Measurements from ENCODE around the gene NR6A1. TPM values are rescaled to one million over a fixed set of nuclear protein-coding genes. Genes with fewer than 3 reads are reported as not detected.

Gene NR6A1
- total and polyA plus RNA-seq, 2 of the 8 experiments (the other 6 are each of a cell fraction or from before 2014, with no cell fraction given), result 93.2 to 237 TPM

GRCh38 chr9:124718928-124719327 lies 52.2 kb downstream of the NR6A1 start:
- FAIRE-seq (no peak), DNase-seq (ENCODE audit: low read depth in 1 of 2, low spot score in 2 of 2) (no peak)
- no peak overlapping the region for H2BK15ac ChIP-seq (ENCODE audit: low read length)
- CTCF ChIA-PET (ENCODE audit: partially characterized antibody), result interaction anchor here (0.9 to 3.1 kb wide), 7 partner anchors 15 to 182 kb away, joined by 4 to 9 read pairs (median 5); no protein-coding TSS in a partner anchor
- no peak overlapping the region for H3K4me2 ChIP-seq (ENCODE audit: insufficient read depth in 1 of 2, low read depth in 2 of 2, low read length in 2 of 2)
- H3K36me3 ChIP-seq (ENCODE audit: control insufficient read depth in 2 of 4, insufficient read depth in 4 of 4, low read length in 3 of 4), result peaks cover 0 to 10% (median 0%) of the 10 kb centered on the region in 4 experiments; a peak in 3 of 8 replicates
- H3K27ac ChIP-seq (ENCODE audit: low read depth, low read length), result no peak overlapping the region
- POLR2A ChIA-PET (ENCODE audit: partially characterized antibody), result interaction anchor here (0.7 to 1.4 kb wide), 3 partner anchors 10 to 464 kb away, joined by 3 to 8 read pairs (median 3); no protein-coding TSS in a partner anchor
- H3K9me3 ChIP-seq (ENCODE audit: insufficient read depth in 2 of 2, low read depth in 1 of 2, low read length in 1 of 2), result no peaks in the 10 kb centered on the region
- H2AFZ ChIP-seq (ENCODE audit: low read length), result no peak overlapping the region
- H3K9ac ChIP-seq (replicated peaks in 1 of 4; ENCODE audit: extremely low read depth in 1 of 4, low read depth in 3 of 4, low read length in 3 of 4), result no peak overlapping the region
- H3K4me1 ChIP-seq (replicated peaks in 1 of 4; ENCODE audit: control insufficient read depth in 3 of 4, insufficient read depth in 4 of 4, low read length in 3 of 4), result peaks cover 0 to 5% (median 1%) of the 10 kb centered on the region in 4 experiments; a peak in 2 of 7 replicates
- no peak overlapping the region for H3K23ac ChIP-seq (ENCODE audit: insufficient read length)
- no peak overlapping the region for H2BK120ac ChIP-seq (replicated peaks; ENCODE audit: low read depth, low read length)
- no peak overlapping the region for H4K5ac ChIP-seq (ENCODE audit: insufficient read length, low read depth, low read length)
- no peak overlapping the region for H3K18ac ChIP-seq (ENCODE audit: extremely low read depth, low read length)
- no peak overlapping the region for H2BK20ac ChIP-seq (ENCODE audit: low read length)
- no peak overlapping the region for H2BK5ac ChIP-seq (ENCODE audit: low read depth, low read length)
- H3K79me1 ChIP-seq (ENCODE audit: low read depth, low read length), result no peaks in the 10 kb centered on the region; the same call in none of the 2 replicates
- H3K14ac ChIP-seq (ENCODE audit: insufficient read length), result no peak overlapping the region
- H4K8ac ChIP-seq (ENCODE audit: extremely low read depth, insufficient read depth, low read length), result no peak overlapping the region
- no peak overlapping the region for H4K91ac ChIP-seq (replicated peaks; ENCODE audit: insufficient read length, low read length)
- no peak overlapping the region for H3K4me3 ChIP-seq (ENCODE audit: extremely low read depth in 1 of 4, insufficient read depth in 2 of 4, low read depth in 3 of 4, low read length in 4 of 4)
- WGBS, 2 experiments (ENCODE audit: extremely low coverage in 1 of 2, insufficient coverage in 1 of 2, insufficient read length in 1 of 2, insufficient replicate concordance in 2 of 2, low coverage in 1 of 2, low lambda C conversion rate in 2 of 2, missing lambda C conversion rate in 1 of 2), result 91% methylated on average over 6 of the region's 6 CpGs; no CpG with 5 or more reads in 1 of the 2 experiments
- H3K79me2 ChIP-seq (ENCODE audit: control insufficient read depth in 1 of 2, insufficient read depth in 2 of 2, low read length in 2 of 2), result peaks cover 0 to 68% of the 10 kb centered on the region in 2 experiments; a peak in 2 of 4 replicates
- no peak overlapping the region for H2BK12ac ChIP-seq (ENCODE audit: low read depth, low read length)
- no peaks in the 10 kb centered on the region for H3K23me2 ChIP-seq (ENCODE audit: low read depth, low read length)
- no peaks in the 10 kb centered on the region for H3K27me3 ChIP-seq (replicated peaks in 1 of 4; ENCODE audit: control insufficient read depth in 3 of 4, extremely low read depth in 1 of 4, insufficient read depth in 3 of 4, low read length in 3 of 4)
- no peak overlapping the region for H3K4ac ChIP-seq (replicated peaks; ENCODE audit: insufficient read length, low read depth, low read length)
- H4K20me1 ChIP-seq (replicated peaks in 1 of 2; ENCODE audit: control insufficient read depth in 1 of 2, insufficient read depth in 2 of 2, low read length in 2 of 2), result peaks cover 0 to 8% of the 10 kb centered on the region in 2 experiments
- no peak overlapping the region for H2AK5ac ChIP-seq (ENCODE audit: low read depth, low read length)
- H3K56ac ChIP-seq (replicated peaks; ENCODE audit: insufficient read length, low read depth, low read length), result no peak overlapping the region
- no peak for TF ChIP-seq SRF (IDR thresholded peaks at IDR 0.05; ENCODE audit: low read depth, low read length)
- TF ChIP-seq NANOG (IDR thresholded peaks at IDR 0.05; ENCODE audit: insufficient read depth, low read depth, low read length, poor library complexity, severe bottlenecking), result no peak
- no peak for TF ChIP-seq SP2 (IDR thresholded peaks at IDR 0.05; ENCODE audit: low read length)
- TF ChIP-seq, protein P1, sequence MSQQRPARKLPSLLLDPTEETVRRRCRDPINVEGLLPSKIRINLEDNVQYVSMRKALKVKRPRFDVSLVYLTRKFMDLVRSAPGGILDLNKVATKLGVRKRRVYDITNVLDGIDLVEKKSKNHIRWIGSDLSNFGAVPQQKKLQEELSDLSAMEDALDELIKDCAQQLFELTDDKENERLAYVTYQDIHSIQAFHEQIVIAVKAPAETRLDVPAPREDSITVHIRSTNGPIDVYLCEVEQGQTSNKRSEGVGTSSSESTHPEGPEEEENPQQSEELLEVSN (IDR thresholded peaks at IDR 0.05), result no peak
- TF ChIP-seq POU5F1 (IDR thresholded peaks at IDR 0.05; ENCODE audit: low read depth, low read length), result no peak
- no peak for TF ChIP-seq ZNF274 (IDR thresholded peaks at IDR 0.05; ENCODE audit: borderline replicate concordance, extremely low read depth, low read length)
- TF ChIP-seq, protein P2, sequence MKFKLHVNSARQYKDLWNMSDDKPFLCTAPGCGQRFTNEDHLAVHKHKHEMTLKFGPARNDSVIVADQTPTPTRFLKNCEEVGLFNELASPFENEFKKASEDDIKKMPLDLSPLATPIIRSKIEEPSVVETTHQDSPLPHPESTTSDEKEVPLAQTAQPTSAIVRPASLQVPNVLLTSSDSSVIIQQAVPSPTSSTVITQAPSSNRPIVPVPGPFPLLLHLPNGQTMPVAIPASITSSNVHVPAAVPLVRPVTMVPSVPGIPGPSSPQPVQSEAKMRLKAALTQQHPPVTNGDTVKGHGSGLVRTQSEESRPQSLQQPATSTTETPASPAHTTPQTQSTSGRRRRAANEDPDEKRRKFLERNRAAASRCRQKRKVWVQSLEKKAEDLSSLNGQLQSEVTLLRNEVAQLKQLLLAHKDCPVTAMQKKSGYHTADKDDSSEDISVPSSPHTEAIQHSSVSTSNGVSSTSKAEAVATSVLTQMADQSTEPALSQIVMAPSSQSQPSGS (IDR thresholded peaks at IDR 0.05; ENCODE audit: low read length), result no peak
- TF ChIP-seq EGR1 (IDR thresholded peaks at IDR 0.05; ENCODE audit: borderline replicate concordance, low read depth, low read length), result no peak
- no peak for TF ChIP-seq ASH2L (IDR thresholded peaks at IDR 0.05; ENCODE audit: low read length)
- TF ChIP-seq CEBPB (IDR thresholded peaks at IDR 0.05; ENCODE audit: low read depth, low read length), result no peak
- TF ChIP-seq CHD2 (IDR thresholded peaks at IDR 0.05; ENCODE audit: low read length), result no peak
- TF ChIP-seq TEAD4 (IDR thresholded peaks at IDR 0.05; ENCODE audit: low read depth, low read length), result no peak

Measured in H1 (cell line).